HG03469 (cell line): ENCODE data around the gene SERPINA4.

Source experiments
- ATAC-seq: cut with Tn5 transposase; IDR thresholded peaks from one replicate; pipeline ENCODE4 v1.9.1; 2021; ENCODE audit warnings: mild to moderate bottlenecking, moderate library complexity, moderate number of reproducible peaks; ENCODE audit not compliant: unreplicated experiment

Gene SERPINA4

DNA sequence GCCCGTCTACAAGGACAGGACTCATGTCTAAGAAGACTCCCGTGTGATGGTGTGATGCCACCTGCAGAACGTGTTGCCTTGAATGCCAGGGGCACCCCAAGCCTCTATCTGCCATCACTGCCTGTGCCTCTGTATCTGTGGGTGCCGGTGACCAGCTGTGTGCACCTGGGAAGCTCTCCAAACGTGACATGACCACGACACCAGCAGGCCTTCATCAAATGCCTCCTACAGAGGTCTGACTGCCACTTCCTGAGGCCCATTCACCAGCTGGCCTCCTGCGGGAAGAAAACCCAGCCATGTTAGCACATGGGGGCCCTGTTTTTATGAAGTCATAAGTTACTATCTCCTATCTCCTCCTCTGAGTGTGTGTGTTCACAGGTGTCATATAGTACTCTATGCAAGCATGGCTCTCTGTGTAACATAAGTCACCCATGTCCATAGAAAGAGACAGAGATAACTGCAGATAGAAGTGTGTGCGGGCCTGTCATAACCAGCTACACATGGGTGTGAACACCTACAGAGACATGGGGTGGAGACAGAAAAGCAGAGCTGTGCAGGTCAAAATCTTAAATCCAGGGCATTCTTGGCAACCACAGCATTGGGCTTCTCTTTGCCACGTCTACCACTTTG is 18.3 kb upstream of the SERPINA4 start:
- no peak for ATAC-seq

DNA sequence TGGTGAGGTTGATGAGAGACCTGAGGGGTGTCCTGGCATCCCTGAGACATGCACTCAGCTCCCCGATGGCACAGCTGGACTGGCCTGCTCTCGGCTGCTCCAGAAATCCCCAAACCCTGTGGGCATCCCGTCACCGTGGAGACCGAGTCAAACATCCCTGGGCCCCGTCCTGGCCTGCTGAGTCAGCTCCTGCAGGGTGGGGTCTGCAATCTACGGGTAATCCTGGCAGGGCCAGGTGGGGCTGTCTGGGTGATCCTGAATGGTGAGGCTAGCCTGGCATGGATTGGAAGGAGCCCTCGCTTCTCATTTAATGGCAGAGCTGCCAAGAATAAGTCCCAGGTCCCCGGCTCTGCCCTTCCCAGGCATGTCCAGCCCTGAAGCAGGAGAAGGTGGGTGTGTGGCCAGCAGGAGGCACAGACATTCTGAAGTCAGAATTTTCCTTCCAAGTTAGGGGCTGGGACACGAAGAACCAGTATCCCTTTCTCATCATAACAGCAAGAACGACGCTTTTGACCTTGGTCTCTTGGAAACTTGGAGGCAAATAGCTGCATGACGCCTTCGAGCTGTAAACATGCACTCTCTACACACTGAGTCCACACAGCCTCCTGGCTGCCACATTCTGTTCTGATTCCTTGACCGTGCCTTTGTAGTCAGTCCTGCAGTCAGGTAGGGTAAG is 17.7 kb upstream of the SERPINA4 start:
- no peak for ATAC-seq

DNA sequence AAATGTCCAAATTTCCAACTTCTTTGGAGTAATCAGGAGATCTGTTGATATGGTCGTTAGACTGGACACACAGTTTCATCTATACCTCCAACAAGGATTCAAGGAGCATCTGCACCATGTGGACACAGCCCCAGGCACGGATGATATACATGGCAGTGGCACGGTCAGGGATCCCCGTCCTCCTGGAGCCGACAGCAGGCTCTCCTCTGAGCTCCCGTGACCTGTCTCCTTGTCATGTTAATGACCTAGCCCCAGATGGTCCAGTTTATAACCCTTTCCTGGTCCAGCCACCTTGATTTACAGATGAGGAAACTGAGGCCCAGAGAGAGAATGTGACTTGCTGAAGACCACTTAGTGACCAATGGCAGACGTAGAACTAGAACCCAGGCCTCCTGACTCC is 16.5 kb upstream of the SERPINA4 start:
- no peak for ATAC-seq

DNA sequence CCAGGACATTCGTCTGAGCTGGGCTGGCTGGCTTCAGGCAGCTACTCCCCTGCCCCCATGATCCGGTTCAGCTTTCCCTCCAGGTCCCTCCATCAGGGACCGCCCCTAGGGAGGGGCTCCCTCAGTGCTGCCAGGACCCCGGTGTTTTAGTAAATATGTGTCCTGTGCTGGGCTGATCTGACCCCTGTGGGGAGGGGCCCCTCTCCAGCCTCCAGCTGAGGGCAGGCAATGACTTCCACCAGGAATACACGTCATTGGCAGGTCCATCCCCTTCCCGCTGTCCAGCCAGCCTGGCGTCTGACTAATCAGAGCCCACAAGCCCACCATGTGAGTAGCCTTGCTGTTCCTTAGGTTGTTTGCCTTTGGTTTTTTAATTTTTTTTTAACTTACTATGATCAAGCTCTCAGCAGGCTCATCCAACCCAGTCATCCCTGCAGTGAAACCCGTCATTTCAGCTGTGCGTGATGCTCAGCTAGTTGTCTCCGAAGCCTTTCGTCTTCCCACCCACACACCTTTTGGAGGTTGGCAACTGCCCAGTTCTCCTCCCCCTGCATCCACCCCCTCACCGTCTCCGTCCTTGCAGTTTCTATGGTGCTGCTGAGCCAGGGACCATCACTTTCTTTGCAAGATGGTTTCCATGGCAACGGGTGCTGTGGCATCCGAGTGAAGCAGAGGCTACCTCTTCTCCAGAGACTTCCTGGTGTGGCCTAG is 16.0 kb upstream of the SERPINA4 start:
- no peak for ATAC-seq

DNA sequence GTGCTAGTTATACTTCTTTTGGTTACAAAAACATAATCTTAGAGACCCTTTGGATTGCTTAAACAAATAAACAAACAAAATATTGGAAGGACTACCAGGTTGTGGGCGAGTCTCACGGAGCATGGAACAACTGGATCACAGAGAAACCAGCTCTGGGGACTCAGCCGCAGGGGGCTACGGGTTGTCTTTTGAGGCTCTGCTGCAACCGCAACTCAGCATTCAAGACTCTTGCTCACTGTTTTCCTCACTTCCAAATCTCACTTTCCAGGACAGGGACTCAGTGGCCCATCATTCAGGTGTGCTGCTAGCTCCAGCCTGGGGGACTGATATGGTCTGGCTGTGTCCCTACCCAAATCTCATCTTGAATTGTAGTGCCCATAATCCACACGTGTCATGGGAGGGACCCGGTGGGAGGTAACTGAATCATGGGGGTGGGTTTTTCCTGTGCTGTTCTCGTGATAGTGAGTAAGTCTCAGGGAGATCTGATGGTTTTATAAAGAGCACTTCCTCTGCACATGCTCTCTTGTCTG is 14.0 kb upstream of the SERPINA4 start:
- no peak for ATAC-seq

DNA sequence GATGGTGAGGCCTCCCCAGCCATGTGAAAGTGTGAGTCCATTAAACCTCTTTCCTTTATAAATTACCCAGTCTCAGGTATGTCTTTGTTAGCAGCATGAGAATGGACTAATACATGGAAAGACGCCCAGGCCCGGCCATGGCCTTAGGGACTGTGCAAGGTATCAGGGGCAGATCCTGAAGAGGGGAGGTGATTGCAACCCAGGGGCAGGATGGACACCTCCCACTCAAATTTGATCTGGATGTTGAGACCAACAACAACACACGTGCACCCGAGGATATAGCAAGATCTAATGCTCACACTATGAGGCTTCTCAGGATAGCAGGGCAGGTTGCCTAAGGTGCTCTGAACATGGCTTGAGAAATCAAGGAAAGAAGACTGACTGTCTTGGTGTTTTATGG is 13.5 kb upstream of the SERPINA4 start:
- no peak for ATAC-seq

DNA sequence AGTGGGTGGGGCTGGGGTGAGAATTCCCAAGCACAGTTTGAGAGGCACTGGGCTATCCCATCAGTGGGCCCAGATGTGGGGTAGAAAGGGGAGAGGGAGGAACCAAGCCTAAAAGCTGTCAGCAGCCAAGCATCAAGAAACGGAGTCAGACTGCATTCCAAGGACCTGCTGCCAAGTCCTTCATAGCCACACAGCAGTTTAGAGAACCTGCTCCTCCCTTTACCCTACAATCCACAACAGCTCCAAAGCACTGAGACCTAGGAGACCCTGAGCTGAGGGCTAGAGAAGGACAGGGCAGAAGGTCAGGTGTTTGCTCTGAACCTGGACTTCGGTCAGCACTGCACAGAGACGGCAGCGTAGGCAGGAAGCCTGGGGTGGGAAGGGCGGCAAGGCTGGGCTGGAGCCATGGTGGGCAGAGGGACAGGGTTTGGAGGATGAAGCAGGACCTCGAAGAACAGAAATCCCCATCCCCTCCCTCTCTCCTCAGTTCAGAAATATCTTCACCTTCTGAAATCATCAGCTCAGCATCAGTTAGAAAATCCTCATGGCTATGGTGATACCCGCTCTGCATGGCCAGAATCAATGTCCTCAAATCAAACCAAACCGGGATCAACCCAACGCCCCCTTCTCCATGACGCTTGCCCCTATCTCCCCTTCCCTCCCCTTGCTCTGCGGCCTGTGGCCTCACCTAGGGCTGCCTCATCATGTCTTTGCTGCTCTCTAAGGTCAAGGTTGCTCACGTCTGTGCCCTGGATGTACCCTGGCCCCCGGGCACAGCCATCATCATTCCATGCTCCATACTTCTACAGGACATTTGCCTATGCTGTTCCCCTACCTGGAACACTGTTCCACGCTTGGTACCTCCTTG is 12.9 kb upstream of the SERPINA4 start:
- no peak for ATAC-seq

DNA sequence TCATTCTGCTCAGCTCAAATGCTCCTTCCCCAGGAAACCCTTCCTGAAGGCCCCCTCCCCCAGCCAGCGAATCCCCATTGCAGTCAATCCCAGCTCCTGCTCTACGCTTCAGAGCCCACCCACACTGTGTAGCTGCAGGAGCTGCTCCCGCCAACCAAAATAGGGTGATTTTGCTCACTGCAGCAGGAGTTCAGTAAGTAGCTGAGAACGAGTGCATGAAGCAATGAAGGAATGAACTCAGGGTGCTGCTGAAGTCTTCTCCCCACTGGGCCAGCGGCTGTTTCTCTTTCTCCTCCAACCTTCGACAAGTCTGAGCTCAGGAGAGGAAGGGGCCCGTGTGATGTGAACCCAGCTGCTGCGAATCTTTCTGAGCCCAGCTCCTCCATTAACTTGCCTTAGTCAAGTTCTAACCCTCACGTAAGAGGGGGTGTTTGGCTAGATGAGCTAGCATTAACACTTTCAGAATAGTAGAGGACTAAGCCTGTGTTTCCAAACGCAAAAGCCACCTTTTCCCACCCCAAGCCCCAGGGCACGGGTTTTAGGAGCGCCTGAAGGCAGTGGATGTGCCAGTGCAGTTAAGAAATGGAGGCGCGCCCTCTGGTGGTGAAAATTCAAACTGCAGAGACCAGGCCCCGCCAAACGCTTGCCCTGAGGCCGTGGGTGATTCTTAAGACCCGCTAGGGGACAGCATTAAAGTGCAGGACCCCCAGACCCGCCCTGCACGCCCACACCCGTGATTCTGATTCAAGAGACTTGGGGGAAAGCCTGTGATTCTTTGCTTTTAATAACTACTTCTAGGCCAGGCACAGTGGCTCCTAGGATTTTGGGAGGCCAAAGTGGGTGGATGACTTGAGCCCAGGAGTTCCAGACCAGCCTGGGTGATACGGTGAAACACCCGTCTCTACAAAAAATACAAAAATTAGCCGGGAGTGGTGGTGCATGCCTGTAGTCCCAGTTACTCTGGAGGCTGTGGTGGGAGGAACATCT is 11.9 kb upstream of the SERPINA4 start:
- no peak for ATAC-seq

DNA sequence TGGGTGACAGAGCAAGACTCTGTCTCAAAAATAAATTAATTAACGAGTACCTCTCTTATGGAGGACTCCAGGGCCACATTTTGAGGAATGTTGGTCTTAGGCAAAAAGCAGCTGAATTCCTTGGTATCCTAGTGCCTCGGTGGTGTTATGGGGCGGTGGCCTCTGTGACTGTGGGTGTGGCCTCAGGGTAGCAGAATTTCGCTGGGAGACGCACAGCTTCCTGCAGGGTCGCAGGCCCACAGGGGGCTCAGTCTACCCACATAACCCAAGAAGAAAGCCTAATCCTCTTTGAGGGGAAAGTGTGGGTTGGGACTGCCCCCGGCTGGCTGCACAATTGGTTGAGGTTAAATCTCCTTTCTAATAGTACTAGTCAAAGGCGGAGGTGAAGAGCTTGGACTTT is 11.2 kb upstream of the SERPINA4 start:
- no peak for ATAC-seq

DNA sequence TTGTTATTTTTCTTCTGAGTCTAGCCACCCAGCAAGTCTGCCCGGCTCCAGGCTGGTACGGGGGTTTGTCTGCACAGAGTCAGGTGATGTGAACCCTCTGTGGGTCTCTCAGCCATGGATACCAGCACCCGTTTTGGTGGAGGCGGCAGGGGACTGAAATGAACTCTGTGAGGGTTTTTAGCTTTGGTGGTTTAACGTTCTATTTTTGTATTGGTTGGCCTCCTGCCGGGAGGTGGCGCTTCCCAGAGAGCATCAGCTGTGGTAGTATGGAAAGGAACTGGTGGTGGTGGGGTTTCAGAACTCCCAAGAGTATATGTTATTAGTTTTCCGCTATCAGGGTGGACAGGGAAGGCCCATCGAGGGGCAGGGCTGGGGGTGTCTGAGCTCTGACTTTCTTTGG is 5.3 kb upstream of the SERPINA4 start:
- ATAC-seq: no peak

DNA sequence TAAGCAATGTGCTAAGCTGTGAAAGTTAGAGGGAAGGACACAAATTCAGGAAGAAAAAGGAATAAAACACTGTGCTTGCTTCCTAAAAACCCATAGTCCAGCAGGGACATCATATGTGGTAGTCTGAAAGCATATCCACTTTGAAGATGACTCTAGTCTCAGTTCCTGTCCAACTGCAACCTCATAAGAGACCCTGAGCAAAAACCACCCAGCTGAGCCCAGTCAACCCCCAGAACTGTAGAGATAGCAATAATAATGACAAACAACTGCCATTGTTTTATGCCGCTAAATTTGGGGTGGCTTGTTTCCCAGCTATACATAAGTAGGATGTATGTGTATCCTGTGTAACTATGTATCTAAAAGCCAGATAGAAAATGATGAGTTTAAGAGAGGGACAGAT is 3.9 kb upstream of the SERPINA4 start:
- no peak for ATAC-seq

DNA sequence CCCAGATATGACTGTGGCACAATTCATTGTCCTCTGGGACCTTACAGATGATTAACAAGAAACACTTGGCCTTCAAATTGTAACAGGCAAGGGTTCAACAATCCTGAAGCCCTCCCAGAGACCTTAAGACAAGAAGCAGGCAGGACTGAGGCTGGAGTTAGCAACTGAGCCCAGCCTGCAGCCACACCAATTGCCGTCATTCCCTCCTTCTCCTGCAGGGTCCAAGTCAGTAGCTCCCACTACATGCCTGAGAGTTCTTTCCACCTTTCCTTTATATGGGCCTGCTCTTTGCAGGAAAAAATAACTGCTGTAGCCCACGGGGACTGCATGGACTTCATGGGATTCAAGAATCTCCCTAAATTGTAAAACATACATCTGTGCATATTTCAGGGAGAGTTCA is 2.4 kb upstream of the SERPINA4 start:
- no peak for ATAC-seq

DNA sequence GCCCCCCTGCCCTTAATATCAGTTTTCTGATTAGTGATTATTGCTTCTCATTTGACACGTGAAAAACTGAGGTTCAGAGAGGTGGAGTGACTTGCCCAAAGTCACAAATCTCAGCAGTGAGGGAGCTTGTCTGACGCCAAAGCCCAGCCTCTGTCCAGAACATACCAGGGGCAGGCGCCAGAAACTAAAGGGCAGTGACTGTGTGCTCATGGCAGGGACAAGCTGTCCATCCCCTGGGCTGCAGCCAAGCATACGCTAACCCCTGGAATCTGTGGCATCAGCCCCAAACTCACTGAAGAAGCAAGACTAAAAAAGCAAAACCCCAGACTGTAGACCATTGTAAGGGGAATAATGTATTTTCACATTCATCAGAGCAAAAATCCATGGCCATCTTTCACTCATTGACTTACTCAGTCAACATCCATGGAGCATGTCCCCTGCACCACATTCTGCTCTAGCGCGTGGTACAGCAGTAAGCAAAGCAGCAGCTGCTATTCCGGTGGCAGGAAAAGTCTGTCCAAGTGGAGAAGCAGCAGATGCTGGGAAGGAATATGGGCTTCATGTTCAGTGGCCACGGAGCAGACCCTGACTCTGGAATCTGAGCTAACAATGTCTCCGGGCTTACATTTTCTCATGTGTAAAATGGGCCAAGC is 1.5 kb upstream of the SERPINA4 start:
- ATAC-seq: no peak

DNA sequence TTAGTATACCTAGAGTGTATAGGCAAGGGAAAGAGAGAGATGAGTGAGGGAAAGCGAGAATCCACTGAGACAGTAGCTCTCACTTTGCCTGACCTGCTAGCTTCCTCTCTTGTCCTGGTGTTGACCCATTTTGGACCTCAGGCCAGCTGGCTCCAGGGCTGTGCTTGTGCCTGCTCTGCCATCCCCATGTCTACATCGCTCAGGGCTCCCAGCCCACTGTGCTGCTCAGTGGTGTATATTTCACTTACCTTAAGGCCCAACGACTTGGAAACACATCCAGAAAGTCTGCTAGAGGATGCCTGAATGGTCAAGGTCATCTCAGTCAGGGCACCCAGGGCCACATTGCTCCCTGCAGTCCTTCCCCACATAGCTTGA is 964 bp upstream of the SERPINA4 start:
- no peak for ATAC-seq

DNA sequence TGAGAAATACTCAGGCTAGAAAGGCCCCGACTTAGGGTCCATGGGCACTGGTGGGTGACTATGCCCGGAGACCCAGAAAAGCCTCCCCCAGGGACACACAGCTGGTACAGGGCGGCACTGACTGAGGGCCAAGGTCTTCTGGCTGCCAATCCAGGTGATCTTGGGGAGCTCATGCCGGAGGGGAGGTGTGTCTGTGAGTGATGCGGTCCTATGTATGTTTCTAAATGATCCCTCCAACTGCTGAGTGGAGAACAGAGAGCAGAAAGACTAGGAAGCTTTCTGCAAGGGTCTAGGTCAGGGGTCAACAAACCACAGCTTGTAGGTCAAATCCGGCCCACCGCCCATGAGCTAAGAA is 391 bp downstream of the SERPINA4 start:
- ATAC-seq: no peak

DNA sequence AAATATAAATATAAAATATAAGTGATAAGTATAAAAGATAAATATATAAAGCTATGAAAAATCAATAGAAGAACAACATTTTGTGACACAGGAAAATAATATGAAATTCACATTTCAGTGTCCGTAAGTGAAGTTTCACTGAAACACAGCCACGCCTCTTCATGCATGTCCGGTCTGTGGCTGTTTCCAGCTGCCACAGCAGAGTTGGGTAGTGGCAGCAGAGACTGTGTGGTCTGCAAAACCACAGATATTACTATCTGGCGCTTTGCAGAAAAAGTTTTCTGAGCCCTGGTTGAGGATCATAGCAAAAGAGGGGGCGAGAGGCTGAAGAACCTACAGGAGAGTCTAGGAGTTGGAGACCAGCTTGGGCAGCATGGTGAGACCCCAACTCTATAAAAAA is 780 bp downstream of the SERPINA4 start:
- ATAC-seq: no peak

DNA sequence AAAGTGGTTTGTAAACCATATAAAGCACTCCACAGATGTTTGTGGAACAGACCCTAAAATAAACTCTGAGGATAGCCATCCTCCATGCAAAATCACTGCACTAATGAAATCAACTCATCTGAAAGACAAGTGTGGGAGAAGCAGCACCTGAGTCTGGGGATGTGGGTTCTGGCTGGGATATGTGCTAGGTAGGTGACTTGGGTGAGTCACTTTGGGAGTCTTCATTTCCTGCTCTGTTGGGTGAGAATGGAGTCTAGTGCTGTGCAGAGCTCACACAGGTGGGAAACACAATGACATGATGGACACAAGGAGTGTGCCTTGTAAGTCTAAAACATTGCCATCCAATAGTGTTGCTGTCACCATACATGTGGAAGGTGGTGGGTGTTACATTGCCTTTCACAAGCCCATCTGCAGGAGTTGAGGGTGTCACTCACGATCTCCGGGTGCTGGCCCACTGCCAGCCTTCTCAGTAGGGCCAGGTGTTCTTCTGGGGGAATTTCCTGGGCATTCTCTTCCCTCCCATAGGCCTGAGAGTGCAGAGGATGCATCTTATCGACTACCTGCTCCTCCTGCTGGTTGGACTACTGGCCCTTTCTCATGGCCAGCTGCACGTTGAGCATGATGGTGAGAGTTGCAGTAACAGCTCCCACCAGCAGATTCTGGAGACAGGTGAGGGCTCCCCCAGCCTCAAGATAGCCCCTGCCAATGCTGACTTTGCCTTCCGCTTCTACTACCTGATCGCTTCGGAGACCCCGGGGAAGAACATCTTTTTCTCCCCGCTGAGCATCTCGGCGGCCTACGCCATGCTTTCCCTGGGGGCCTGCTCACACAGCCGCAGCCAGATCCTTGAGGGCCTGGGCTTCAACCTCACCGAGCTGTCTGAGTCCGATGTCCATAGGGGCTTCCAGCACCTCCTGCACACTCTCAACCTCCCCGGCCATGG is 2.0 kb downstream of the SERPINA4 start:
- no peak for ATAC-seq

DNA sequence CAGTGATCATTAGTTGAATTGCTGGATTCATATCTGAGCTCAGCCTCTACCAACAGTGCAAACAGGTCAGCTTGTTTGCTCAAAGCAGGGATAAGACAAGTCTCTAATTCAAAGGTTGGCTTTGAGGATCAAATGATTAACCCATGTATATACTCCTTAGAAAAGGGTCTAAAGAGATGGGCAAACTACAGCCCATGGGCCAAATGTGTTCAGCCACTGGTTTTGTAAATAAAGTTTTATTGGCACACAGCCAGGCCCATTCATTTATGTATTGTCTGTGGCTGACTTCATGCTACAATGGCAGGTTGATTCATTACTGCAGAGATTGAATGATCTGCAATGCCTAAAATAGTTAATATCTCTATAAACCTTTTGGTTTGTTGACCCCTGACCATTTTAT is 3.1 kb downstream of the SERPINA4 start:
- ATAC-seq: no peak
